WERI-Rb-1 (cell line): ENCODE data around the gene CD247.

Experiments used
- DNase-seq: peaks from one replicate; pipeline ENCODE4 v3.0.0-alpha.2; 2020
- H3K27ac ChIP-seq: fragments of 250-450 bp; sonication (Bioruptor Pico); 2 replicates; pipeline ENCODE4 v1.5.1; 2020; ENCODE audit warnings: mild to moderate bottlenecking, moderate library complexity
- H3K27me3 ChIP-seq: fragments of 250-450 bp; sonication (Bioruptor Pico); 2 replicates; pipeline ENCODE4 v1.5.1; 2021; ENCODE audit warnings: mild to moderate bottlenecking, low read depth, moderate library complexity; ENCODE audit not compliant: insufficient read depth, severe bottlenecking
- H3K36me3 ChIP-seq: fragments of 250-450 bp; sonication (Bioruptor Pico); 2 replicates; pipeline ENCODE4 v1.5.1; 2020; ENCODE audit warnings: mild to moderate bottlenecking, moderate library complexity
- H3K4me3 ChIP-seq: 2 replicates; pipeline ENCODE4 v1.5.1; 2011; ENCODE audit warnings: low read depth, mild to moderate bottlenecking, control low read depth, low read length
- H3K9me3 ChIP-seq: fragments of 250-450 bp; sonication (Bioruptor Pico); 2 replicates; pipeline ENCODE4 v1.5.1; 2021; ENCODE audit warnings: mild to moderate bottlenecking, moderate library complexity; ENCODE audit not compliant: severe bottlenecking
- CTCF ChIP-seq: IDR thresholded peaks from 2 replicates; pipeline ENCODE4 v1.5.1; 2011; ENCODE audit warnings: low read depth, mild to moderate bottlenecking, control low read depth, inconsistent platforms, low read length

The CD247 gene

GRCh38 chr1:167387251-167387910, 130.9 kb downstream of the CD247 start:
- peaks cover 2% of the 10 kb centered on the region; the same call in 1 of the 2 replicates for H3K36me3 ChIP-seq
- H3K27ac ChIP-seq = no peak overlapping the region
- DNase-seq = no peak
- no peak overlapping the region for H3K4me3 ChIP-seq
- TF ChIP-seq CTCF = no peak
- H3K9me3 ChIP-seq = no peaks in the 10 kb centered on the region
- H3K27me3 ChIP-seq = no peaks in the 10 kb centered on the region
